Measurements from ENCODE around the gene GRAP2.
"Not testable (repeated sequence)": the region's sequence is repeated elsewhere in the genome, so short reads cannot be mapped to it uniquely, and the experiment has no call there.

The GRAP2 gene

GRCh38 chr22:39900306-39901227 is at the start of gene GRAP2:
TSS of gene GRAP2 (plus strand) at chr22:39901084. CDS start at chr22:39947107, 46,023 bp downstream.
- no peak for DNase-seq

GRCh38 chr22:39851606-39852315 is 49.1 kb upstream of the GRAP2 start:
- DNase-seq = no peak

GRCh38 chr22:39852799-39853198 is 48.1 kb upstream of the GRAP2 start:
- DNase-seq = no peak

- DNase-seq = no peak
These were observed 44.3 kb upstream of the GRAP2 start for GRCh38 chr22:39856588-39856987.

- no peak for DNase-seq
These were observed 40.8 kb upstream of the GRAP2 start for GRCh38 chr22:39859903-39860588.

- no peak for DNase-seq
These were observed 32.1 kb upstream of the GRAP2 start for GRCh38 chr22:39868741-39869140.

- DNase-seq = not testable (repeated sequence)
These were observed 31.1 kb upstream of the GRAP2 start for GRCh38 chr22:39869797-39870196.

GRCh38 chr22:39871008-39871798 is 29.7 kb upstream of the GRAP2 start:
- no peak for DNase-seq

- no peak for DNase-seq
These were observed 28.3 kb upstream of the GRAP2 start for GRCh38 chr22:39872548-39872947.

GRCh38 chr22:39873965-39874364 is 26.9 kb upstream of the GRAP2 start:
- DNase-seq = no peak

- not testable (repeated sequence) for DNase-seq
These were observed 25.6 kb upstream of the GRAP2 start for GRCh38 chr22:39875176-39875885.

- peak; percentile 25 for DNase-seq
These were observed 23.6 kb upstream of the GRAP2 start for GRCh38 chr22:39877079-39877845.

GRCh38 chr22:39880722-39881121 is 20.2 kb upstream of the GRAP2 start:
- no peak for DNase-seq

- DNase-seq = no peak
These were observed 17.8 kb upstream of the GRAP2 start for GRCh38 chr22:39883057-39883456.

GRCh38 chr22:39889924-39890323 is 11.0 kb upstream of the GRAP2 start:
- DNase-seq = not testable (repeated sequence)

GRCh38 chr22:39893526-39893925 is 7.4 kb upstream of the GRAP2 start, which contains the start of gene ENTHD1:
TSS of gene ENTHD1 (minus strand) at chr22:39893760. CDS start at chr22:39887748, 6,012 bp downstream.
- DNase-seq = no peak

GRCh38 chr22:39894554-39895092 is 6.3 kb upstream of the GRAP2 start:
- no peak for DNase-seq

GRCh38 chr22:39895682-39896081 is 5.2 kb upstream of the GRAP2 start:
- DNase-seq = no peak

GRCh38 chr22:39896313-39896996 is 4.4 kb upstream of the GRAP2 start:
- DNase-seq = no peak

GRCh38 chr22:39897841-39898240 is 3.0 kb upstream of the GRAP2 start:
- DNase-seq = no peak
